Spleen (tissue), 7 donors: Measurements from ENCODE around the gene SDR9C7.

Source experiments
- CTCF ChIP-seq, 11 experiments: fragments of 200-600 bp in 7 of 11; fragments of 450-650 bp in 4 of 11; sonication (generic) in 4 of 11; IDR thresholded peaks in 8 of 11; conservative IDR thresholded peaks in 3 of 11; 1 replicate in 7 of 11; 2 replicates in 4 of 11; pipeline versions ENCODE4 v1.4.0 to v1.8.0; 2016 to 2021; ENCODE audit warnings: antibody characterized with exemption in 11 of 11, inconsistent platforms in 4 of 11, mild to moderate bottlenecking in 1 of 11
- POLR2A ChIP-seq, 3 donors: fragments of 450-650 bp; IDR thresholded peaks; one replicate each; pipeline ENCODE4 v1.5.1; 2017; ENCODE audit warnings: antibody characterized with exemption in 3 of 3, mild to moderate bottlenecking in 1 of 3
- POLR2AphosphoS5 ChIP-seq, 3 donors: sonication (generic); formaldehyde crosslinking; IDR thresholded peaks; one replicate each; pipeline ENCODE4 v1.5.1; 2017; ENCODE audit warnings: antibody characterized with exemption in 3 of 3
- donor health status: DM: no; HTN: no; CAD: no; lungs with moderate emphysema.
- donor health status: DM: no; HTN: no; CAD: no.
- donor health status: DM: no; HTN: no; CAD: no.

DNA sequence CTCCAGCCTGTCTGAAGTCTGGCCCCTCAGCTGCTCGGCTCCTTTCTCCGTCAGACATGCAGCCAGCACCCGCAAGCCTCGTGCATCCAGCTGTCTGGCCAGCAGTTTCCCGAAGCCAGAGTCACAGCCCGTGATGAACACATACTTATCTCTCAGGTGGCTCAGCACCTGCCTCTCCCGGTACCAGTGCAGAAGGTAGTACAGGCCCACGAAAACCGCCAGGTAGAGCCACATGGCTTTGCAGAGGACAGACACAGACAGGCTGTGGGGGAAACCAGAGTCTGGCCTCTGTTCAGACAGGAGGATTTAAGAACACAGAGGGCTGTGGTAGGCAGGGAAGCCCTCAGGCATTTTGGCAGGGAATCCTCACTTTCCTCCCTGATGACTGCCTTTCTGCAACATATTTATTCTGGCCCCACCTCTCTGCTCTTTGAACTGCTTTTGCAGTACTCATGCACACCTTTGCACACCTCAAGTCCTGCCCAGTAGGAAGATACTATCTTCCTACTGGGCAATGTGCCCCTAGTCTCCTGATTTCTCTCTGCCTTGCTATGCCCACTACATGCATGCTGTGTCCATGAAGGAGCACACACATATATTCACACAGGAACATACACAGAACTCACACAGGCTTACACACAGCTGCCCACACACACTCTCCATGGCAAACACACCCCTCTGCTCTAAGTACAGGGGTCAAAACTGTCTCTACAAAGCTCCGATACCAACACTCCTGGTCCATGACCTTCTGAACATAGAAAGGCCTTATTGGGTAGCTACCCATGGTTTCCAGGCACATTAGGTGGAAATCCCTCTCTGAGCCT lies 23.2 kb upstream of the SDR9C7 start, which contains the start of gene RDH16:
- TF ChIP-seq CTCF (IDR thresholded peaks at IDR 0.05 in 8 of 11, conservative IDR thresholded peaks at IDR 0.05 in 3 of 11), result no peak
- no peak for TF ChIP-seq POLR2AphosphoS5 (IDR thresholded peaks at IDR 0.05)
- TF ChIP-seq POLR2A (IDR thresholded peaks at IDR 0.05), result no peak
